ENCODE measurements around the gene CHST3. TPM values are rescaled to one million over a fixed set of nuclear protein-coding genes. Genes with fewer than 3 reads are reported as not detected.

CHST3 gene
- total and polyA plus RNA-seq, 2 experiments from 2014 or later: 0.94 to 8.3 TPM

GRCh38 chr10:72011468-72011867, 47.3 kb downstream of the CHST3 start:
- H3K9me3 Mint-ChIP-seq: no peaks in the 10 kb centered on the region
- Histone ChIP-seq H3K27me3 (ENCODE audit: insufficient read depth) (no peaks in the 10 kb centered on the region), H4K20me1 (replicated peaks; ENCODE audit: insufficient read depth) (no peaks in the 10 kb centered on the region), H3K9me2 (ENCODE audit: insufficient read depth) (no peaks in the 10 kb centered on the region), H3K4me3 (no peak overlapping the region), H3F3A (replicated peaks; ENCODE audit: low read depth) (no peaks in the 10 kb centered on the region), H3K4me2 (no peak overlapping the region), H3K27ac (ENCODE audit: low read depth) (no peak overlapping the region), H3K4me1 (ENCODE audit: insufficient read depth) (no peaks in the 10 kb centered on the region), H3K36me3 (ENCODE audit: insufficient read depth) (no peaks in the 10 kb centered on the region; the same call in 1 of the 2 replicates), H2AFZ (no peak overlapping the region), H3K79me2 (replicated peaks; ENCODE audit: insufficient read depth) (no peaks in the 10 kb centered on the region)
- no peak overlapping the region for H3K4me3 Mint-ChIP-seq
- H3K27me3 Mint-ChIP-seq (ENCODE audit: insufficient read depth, low read depth, poor library complexity): peaks cover 6% of the 10 kb centered on the region
- no peak for TF ChIP-seq STAT1 (IDR thresholded peaks at IDR 0.05; ENCODE audit: unreplicated experiment)
- no peak for TF ChIP-seq JUNB (IDR thresholded peaks at IDR 0.05; ENCODE audit: unreplicated experiment)
- no peak for TF ChIP-seq ZNF114 (CRISPR knock-in tag; IDR thresholded peaks at IDR 0.05)
- no peak for TF ChIP-seq REST (IDR thresholded peaks at IDR 0.05; ENCODE audit: unreplicated experiment)
- no peak for TF ChIP-seq CTCF (conservative IDR thresholded peaks at IDR 0.05; ENCODE audit: low read depth in 2 of 2)
- TF ChIP-seq EZH2 (IDR thresholded peaks at IDR 0.05; ENCODE audit: low read depth, unreplicated experiment): no peak
- TF ChIP-seq POLR2AphosphoS5 (IDR thresholded peaks at IDR 0.05; ENCODE audit: low read depth): no peak
- no peak for TF ChIP-seq CREB1 (CRISPR knock-in tag; IDR thresholded peaks at IDR 0.05; ENCODE audit: low read depth)
- no peak for TF ChIP-seq EZH2phosphoT487 (IDR thresholded peaks at IDR 0.05; ENCODE audit: unreplicated experiment)
- no peak for TF ChIP-seq NANOG (IDR thresholded peaks at IDR 0.05; ENCODE audit: borderline replicate concordance)
- no peak for TF ChIP-seq ZNF331 (CRISPR knock-in tag; IDR thresholded peaks at IDR 0.05; ENCODE audit: low read depth)
- TF ChIP-seq ZNF462 (CRISPR knock-in tag; IDR thresholded peaks at IDR 0.05): no peak
- TF ChIP-seq ETS1 (IDR thresholded peaks at IDR 0.05): no peak
- DNase-seq (ENCODE audit: low spot score) (no peak), ATAC-seq (no peak)
- H3K27ac Mint-ChIP-seq: no peak overlapping the region
- peaks cover 8% of the 10 kb centered on the region for H3K4me1 Mint-ChIP-seq
- H3K36me3 Mint-ChIP-seq (ENCODE audit: low read depth): peaks cover 4% of the 10 kb centered on the region; the same call in 1 of the 3 replicates

Data from GM23338 (cell line).